ENCODE results near the gene ABCD1. TPM values are rescaled to one million over a fixed set of nuclear protein-coding genes. Genes with fewer than 3 reads are reported as not detected.

Gene ABCD1
- total RNA-seq, 1 experiment from 2014 or later: 5.3 TPM

GRCh38 chrX:153778684-153779101, 54.0 kb downstream of the ABCD1 start:
- in situ Hi-C loops (cut with HindIII; ENCODE audit: low sequenced_read_pairs): no loop called here
- no peak for DNase-seq (ENCODE audit: low spot score)

GRCh38 chrX:153779891-153780677, 55.4 kb downstream of the ABCD1 start:
- in situ Hi-C loops (cut with HindIII; ENCODE audit: low sequenced_read_pairs): no loop called here
- DNase-seq (ENCODE audit: low spot score): no peak

GRCh38 chrX:153780678-153781427, 56.2 kb downstream of the ABCD1 start, which contains the start of gene SRPK3:
SRPK3 (plus strand) TSS chrX:153781041; CDS start chrX:153781087, 46 bp downstream.
- peak; percentile 39 for DNase-seq (ENCODE audit: low spot score)
- in situ Hi-C loops (cut with HindIII; ENCODE audit: low sequenced_read_pairs): no loop called here

GRCh38 chrX:153781428-153782047, 56.9 kb downstream of the ABCD1 start:
- in situ Hi-C loops (cut with HindIII; ENCODE audit: low sequenced_read_pairs): no loop called here
- DNase-seq (ENCODE audit: low spot score): no peak

GRCh38 chrX:153782313-153782712, 57.7 kb downstream of the ABCD1 start:
- in situ Hi-C loops (cut with HindIII; ENCODE audit: low sequenced_read_pairs): no loop called here
- no peak for DNase-seq (ENCODE audit: low spot score)

- DNase-seq (ENCODE audit: low spot score): no peak
- in situ Hi-C loops (cut with HindIII; ENCODE audit: low sequenced_read_pairs): no loop called here
Measured at GRCh38 chrX:153782871-153783270, 58.2 kb downstream of the ABCD1 start.

GRCh38 chrX:153783378-153784013, 58.8 kb downstream of the ABCD1 start:
- in situ Hi-C loops (cut with HindIII; ENCODE audit: low sequenced_read_pairs): no loop called here
- no peak for DNase-seq (ENCODE audit: low spot score)

GRCh38 chrX:153784325-153784967, 59.8 kb downstream of the ABCD1 start:
- in situ Hi-C loops (cut with HindIII; ENCODE audit: low sequenced_read_pairs): no loop called here
- DNase-seq (ENCODE audit: low spot score): no peak

GRCh38 chrX:153786669-153787068, 62.0 kb downstream of the ABCD1 start:
- in situ Hi-C loops (cut with HindIII; ENCODE audit: low sequenced_read_pairs): no loop called here
- DNase-seq (ENCODE audit: low spot score): no peak

GRCh38 chrX:153789654-153790053, 65.0 kb downstream of the ABCD1 start:
- no peak for DNase-seq (ENCODE audit: low spot score)
- in situ Hi-C loops (cut with HindIII; ENCODE audit: low sequenced_read_pairs): no loop called here

- in situ Hi-C loops (cut with HindIII; ENCODE audit: low sequenced_read_pairs): no loop called here
- peak; percentile 62 for DNase-seq (ENCODE audit: low spot score)
Measured at GRCh38 chrX:153791104-153791852, 66.6 kb downstream of the ABCD1 start.

- DNase-seq (ENCODE audit: low spot score): no peak
- in situ Hi-C loops (cut with HindIII; ENCODE audit: low sequenced_read_pairs): no loop called here
Measured at GRCh38 chrX:153792368-153792767, 67.7 kb downstream of the ABCD1 start.

- in situ Hi-C loops (cut with HindIII; ENCODE audit: low sequenced_read_pairs): no loop called here
- no peak for DNase-seq (ENCODE audit: low spot score)
Measured at GRCh38 chrX:153793291-153793690, 68.6 kb downstream of the ABCD1 start.

Other genes with a start within 250 kb of the ABCD1 start
- not detected in 2 replicates for gene BGN, start 229.9 kb upstream of the ABCD1 start, total RNA-seq (2014; rRNA removed; shearing (Covaris generic))
- gene ATP2B3, start 207.2 kb upstream of the ABCD1 start, total RNA-seq (2014; rRNA removed; shearing (Covaris generic)): not detected in 2 replicates
- 43.7 and 62.8 TPM in 2 replicates for gene CCNQ, start 125.7 kb upstream of the ABCD1 start, total RNA-seq (2014; rRNA removed; shearing (Covaris generic))
- gene DUSP9, start 77.7 kb upstream of the ABCD1 start, total RNA-seq (2014; rRNA removed; shearing (Covaris generic)): 0.20 and 2.5 TPM in 2 replicates
- 0.74 TPM in 1 of 2 replicates, not detected in the other for gene PNCK, start 51.0 kb upstream of the ABCD1 start, total RNA-seq (2014; rRNA removed; shearing (Covaris generic))
- 13.1 and 14.5 TPM in 2 replicates for gene SLC6A8, start 36.9 kb upstream of the ABCD1 start, total RNA-seq (2014; rRNA removed; shearing (Covaris generic))
- gene BCAP31, start 469 bp upstream of the ABCD1 start, total RNA-seq (2014; rRNA removed; shearing (Covaris generic)): 132 and 202 TPM in 2 replicates
- gene PLXNB3, start 39.4 kb downstream of the ABCD1 start, total RNA-seq (2014; rRNA removed; shearing (Covaris generic)): 1.5 TPM in 1 of 2 replicates, not detected in the other
- gene SRPK3, start 56.2 kb downstream of the ABCD1 start, total RNA-seq (2014; rRNA removed; shearing (Covaris generic)): 0.06 TPM in 1 of 2 replicates, not detected in the other
- 55.7 and 71.2 TPM in 2 replicates for gene IDH3G, start 69.5 kb downstream of the ABCD1 start, total RNA-seq (2014; rRNA removed; shearing (Covaris generic))
- 142 and 157 TPM in 2 replicates for gene SSR4, start 69.8 kb downstream of the ABCD1 start, total RNA-seq (2014; rRNA removed; shearing (Covaris generic))
- 15.6 and 16.9 TPM in 2 replicates for gene PDZD4, start 105.7 kb downstream of the ABCD1 start, total RNA-seq (2014; rRNA removed; shearing (Covaris generic))
- gene L1CAM, start 161.3 kb downstream of the ABCD1 start, total RNA-seq (2014; rRNA removed; shearing (Covaris generic)): 31.3 and 34.0 TPM in 2 replicates
- 0.25 TPM in 1 of 2 replicates, not detected in the other for gene AVPR2, start 179.8 kb downstream of the ABCD1 start, total RNA-seq (2014; rRNA removed; shearing (Covaris generic))
- gene ARHGAP4, start 201.4 kb downstream of the ABCD1 start, total RNA-seq (2014; rRNA removed; shearing (Covaris generic)): 55.7 and 62.6 TPM in 2 replicates
- gene NAA10, start 210.2 kb downstream of the ABCD1 start, total RNA-seq (2014; rRNA removed; shearing (Covaris generic)): 136 and 159 TPM in 2 replicates
- 7.1 and 8.4 TPM in 2 replicates for gene RENBP, start 219.8 kb downstream of the ABCD1 start, total RNA-seq (2014; rRNA removed; shearing (Covaris generic))
- 12.4 and 16.1 TPM in 2 replicates for gene HCFC1, start 247.0 kb downstream of the ABCD1 start, total RNA-seq (2014; rRNA removed; shearing (Covaris generic))
- 1.4 and 7.4 TPM in 2 replicates for gene TMEM187, start 247.9 kb downstream of the ABCD1 start, total RNA-seq (2014; rRNA removed; shearing (Covaris generic))

All from G401 (cell line).